Endothelial cell of umbilical vein (primary cell): ENCODE results near the gene MAP3K7CL. TPM values are rescaled to one million over a fixed set of nuclear protein-coding genes. Genes with fewer than 3 reads are reported as not detected.

Experiments
- BruUV-seq: library from RNA; stranded (reverse); fragments of 400-500 nt; replicated peaks from 2 replicates; lab custom pipeline; 2021; lab: Mats Ljungman, UMichigan
- CTCF ChIA-PET: fragments of 300-600, 350-600 bp; sonication (Branson Sonifier 250); formaldehyde crosslinking; loops from one replicate; lab custom pipeline; 2021; ENCODE audit warnings: antibody characterized with exemption, inconsistent platforms; lab: Charles Lee
- POLR2A ChIA-PET: fragments of 300-600, 350-600 bp; sonication (Branson Sonifier 250); formaldehyde crosslinking; loops from one replicate; lab custom pipeline; 2021; ENCODE audit warnings: antibody characterized with exemption, inconsistent platforms; lab: Charles Lee
- DNase-seq: peaks from one replicate; pipeline ENCODE4 v3.0.0-alpha.2; 2011; ENCODE audit warnings: low read depth, low spot score
- FAIRE-seq: peaks from 2 replicates; lab custom pipeline; 2011; peaks lifted over from hg19 to GRCh38; lab: Jason Lieb, UNC
- H2AFZ ChIP-seq: 2 replicates; pipeline ENCODE4 v1.6.0; 2012; ENCODE audit warnings: low read depth, low read length, control low read depth, inconsistent platforms
- H3K27ac ChIP-seq: 2 replicates; pipeline ENCODE4 v1.5.1; 2011; ENCODE audit warnings: low read depth, mild to moderate bottlenecking, control low read depth, low read length, moderate library complexity; ENCODE audit not compliant: insufficient read depth
- H3K27me3 ChIP-seq, 2 experiments: 2 replicates each; pipeline versions ENCODE4 v1.6.0 to v1.6.1; 2011; ENCODE audit warnings: low read length in 2 of 2, mixed read lengths in 1 of 2; ENCODE audit not compliant: control insufficient read depth in 2 of 2, insufficient read depth in 2 of 2
- H3K36me3 ChIP-seq, 2 experiments: 2 replicates in 1 of 2; 3 replicates in 1 of 2; pipeline ENCODE4 v1.5.1; 2011; ENCODE audit warnings: low read length in 2 of 2, mild to moderate bottlenecking in 1 of 2, moderate library complexity in 1 of 2; ENCODE audit not compliant: control insufficient read depth in 2 of 2, insufficient read depth in 2 of 2; ENCODE audit errors: extremely low read depth in 1 of 2
- H3K4me1 ChIP-seq: 3 replicates; pipeline ENCODE4 v1.5.1; 2011; ENCODE audit warnings: mild to moderate bottlenecking, low read length; ENCODE audit not compliant: control insufficient read depth, insufficient read depth; ENCODE audit errors: extremely low read depth
- H3K4me2 ChIP-seq: 2 replicates; pipeline ENCODE4 v1.6.1; 2011; ENCODE audit warnings: low read length, control low read depth, mixed read lengths; ENCODE audit not compliant: insufficient read depth
- H3K4me3 ChIP-seq, 3 experiments: fragments of 200-600 bp in 1 of 3; sonication (generic), shearing (Covaris generic) in 1 of 3; replicated peaks in 1 of 3; 2 replicates each; pipeline ENCODE4 v1.5.1; 2011 to 2016; ENCODE audit warnings: control low read depth in 3 of 3, low read length in 3 of 3, mild to moderate bottlenecking in 2 of 3, inconsistent platforms in 1 of 3, low read depth in 1 of 3, moderate library complexity in 1 of 3; ENCODE audit not compliant: insufficient read depth in 1 of 3
- H3K79me2 ChIP-seq: 2 replicates; pipeline ENCODE4 v1.6.0; 2012; ENCODE audit warnings: low read length, inconsistent platforms; ENCODE audit not compliant: control insufficient read depth, insufficient read depth
- H3K9ac ChIP-seq: replicated peaks from 2 replicates; pipeline ENCODE3; 2011; ENCODE audit warnings: low read length, control low read depth; ENCODE audit not compliant: insufficient read depth; ENCODE audit errors: extremely low read depth
- H3K9me1 ChIP-seq: replicated peaks from 3 replicates; pipeline ENCODE4 v1.6.0; 2011; ENCODE audit warnings: mild to moderate bottlenecking, low read length; ENCODE audit not compliant: control insufficient read depth, insufficient read depth; ENCODE audit errors: extremely low read depth
- H3K9me3 ChIP-seq: replicated peaks from 2 replicates; pipeline ENCODE4 v1.5.1; 2012; ENCODE audit warnings: low read length, inconsistent platforms; ENCODE audit not compliant: control insufficient read depth, insufficient read depth
- H4K20me1 ChIP-seq: replicated peaks from 2 replicates; pipeline ENCODE3; 2011; ENCODE audit warnings: mild to moderate bottlenecking, low read length; ENCODE audit not compliant: control insufficient read depth, insufficient read depth; ENCODE audit errors: extremely low read depth
- EZH2 ChIP-seq: IDR thresholded peaks from 2 replicates; pipeline ENCODE4 v1.6.1; 2012; ENCODE audit warnings: borderline replicate concordance, low read depth, mild to moderate bottlenecking, moderate library complexity, low read length, inconsistent platforms; ENCODE audit not compliant: severe bottlenecking
- FOS ChIP-seq: IDR thresholded peaks from 2 replicates; pipeline ENCODE4 v1.6.1; 2011; ENCODE audit warnings: mild to moderate bottlenecking, low read length, moderate library complexity, borderline replicate concordance; ENCODE audit not compliant: insufficient read depth
- GATA2 ChIP-seq: IDR thresholded peaks from 2 replicates; pipeline ENCODE4 v1.7.0; 2011; ENCODE audit warnings: low read depth, mild to moderate bottlenecking, moderate library complexity, mixed read lengths, low read length; ENCODE audit not compliant: insufficient read length, insufficient read depth
- JUN ChIP-seq: IDR thresholded peaks from 2 replicates; pipeline ENCODE4 v1.6.1; 2011; ENCODE audit warnings: borderline replicate concordance, low read depth; ENCODE audit not compliant: insufficient read length, insufficient read depth
- MYC ChIP-seq: IDR thresholded peaks from one replicate; pipeline ENCODE4 v1.6.1; 2011; ENCODE audit warnings: mild to moderate bottlenecking, low read depth, low read length
- POLR2A ChIP-seq: IDR thresholded peaks from 2 replicates; pipeline ENCODE4 v1.6.1; 2012; ENCODE audit warnings: low read depth, mild to moderate bottlenecking, control low read depth, low read length
- POLR2AphosphoS5 ChIP-seq: IDR thresholded peaks from 2 replicates; pipeline ENCODE4 v1.6.1; 2012; ENCODE audit warnings: low read depth, mild to moderate bottlenecking, control low read depth, low read length, moderate library complexity; ENCODE audit not compliant: insufficient read depth
- dilution Hi-C: fragments of 300-500 bp; cut with MboI; formaldehyde crosslinking; loops from one replicate; pipeline ENCODE4 v1.15.0; 2019; ENCODE audit warnings: low sequenced_read_pairs; ENCODE audit not compliant: extremely low pct_ligation_motif_present
- intact Hi-C: fragments of 100-400 bp; cut with micrococcal nuclease; formaldehyde crosslinking; loops from one replicate; pipeline ENCODE4 v1.10.0; 2022
- polyA plus RNA-seq, 4 experiments: library from polyadenylated mRNA; depleted of rRNA in 3 of 4; stranded (reverse) in 3 of 4; unstranded in 1 of 4; fragments of >200 nt; gene quantifications; 2 replicates each; pipeline versions ENCODE4 v1.2.1 to v1.2.3, GENCODE V29; 2011 to 2012; ENCODE audit warnings: missing spikeins in 1 of 4
- total RNA-seq: library from RNA; stranded (reverse); gene quantifications from 2 replicates; pipeline ENCODE4 v1.2.3, GENCODE V29; 2021
- TF ChIP-seq, protein P1 (sequence below): IDR thresholded peaks from 2 replicates; pipeline ENCODE4 v1.6.1; 2011; ENCODE audit not compliant: insufficient read depth, insufficient read length
- TF ChIP-seq, protein P2 (sequence below), 2 donors: IDR thresholded peaks; 1 replicate in 1 of 2; 2 replicates in 1 of 2; pipeline ENCODE4 v1.5.1; 2011; ENCODE audit warnings: low read length in 2 of 2, mild to moderate bottlenecking in 2 of 2, moderate library complexity in 2 of 2, control low read depth in 1 of 2, inconsistent platforms in 1 of 2, low read depth in 1 of 2; ENCODE audit not compliant: insufficient read depth in 1 of 2; ENCODE audit errors: extremely low read depth in 1 of 2

Gene MAP3K7CL
- total and polyA plus RNA-seq, 2 donors (not counting 3 experiments of a cell fraction or from before 2014, with no cell fraction given) = 6.1 to 8.1 TPM

DNA sequence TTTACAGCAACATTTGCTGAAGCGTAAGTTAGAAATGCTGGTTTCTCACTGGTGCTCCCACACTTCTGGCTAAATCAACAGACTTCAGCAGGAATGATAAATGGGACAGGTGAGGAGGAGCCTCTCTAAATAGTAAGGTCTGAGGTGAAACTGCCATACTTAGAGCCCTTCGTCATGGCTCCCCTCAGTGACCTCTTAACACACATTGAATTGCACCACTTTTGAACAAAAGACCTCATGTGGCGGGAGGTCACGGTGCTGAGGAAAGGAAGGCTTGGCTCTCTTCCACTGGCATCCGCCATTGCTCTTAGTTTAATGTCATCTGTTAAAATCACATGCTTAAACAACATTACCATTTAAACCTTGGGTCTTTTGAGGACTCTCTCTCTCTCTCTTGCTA lies 3.4 kb downstream of the MAP3K7CL start:
- dilution Hi-C loops = no loop called here
- Histone ChIP-seq H4K20me1 (no peaks in the 10 kb centered on the region), H3K79me2 (no peaks in the 10 kb centered on the region), H3K9me1 (no peaks in the 10 kb centered on the region), H3K27me3 (no peaks in the 10 kb centered on the region), H2AFZ (no peak overlapping the region), H3K4me3 (no peak overlapping the region), H3K9ac (no peak overlapping the region), H3K9me3 (no peaks in the 10 kb centered on the region), H3K27ac (no peak overlapping the region), H3K4me1 (no peaks in the 10 kb centered on the region), H3K36me3 (no peaks in the 10 kb centered on the region), H3K4me2 (no peak overlapping the region)
- POLR2A ChIA-PET = no interaction called here
- intact Hi-C loops = no loop called here
- no peak for DNase-seq
- CTCF ChIA-PET = no interaction called here
- TF ChIP-seq JUN (no peak), POLR2A (no peak), FOS (no peak), GATA2 (no peak), POLR2AphosphoS5 (no peak), MYC (no peak), EZH2 (no peak)
- TF ChIP-seq, protein P1, sequence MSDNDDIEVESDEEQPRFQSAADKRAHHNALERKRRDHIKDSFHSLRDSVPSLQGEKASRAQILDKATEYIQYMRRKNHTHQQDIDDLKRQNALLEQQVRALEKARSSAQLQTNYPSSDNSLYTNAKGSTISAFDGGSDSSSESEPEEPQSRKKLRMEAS = no peak
- TF ChIP-seq, protein P2, sequence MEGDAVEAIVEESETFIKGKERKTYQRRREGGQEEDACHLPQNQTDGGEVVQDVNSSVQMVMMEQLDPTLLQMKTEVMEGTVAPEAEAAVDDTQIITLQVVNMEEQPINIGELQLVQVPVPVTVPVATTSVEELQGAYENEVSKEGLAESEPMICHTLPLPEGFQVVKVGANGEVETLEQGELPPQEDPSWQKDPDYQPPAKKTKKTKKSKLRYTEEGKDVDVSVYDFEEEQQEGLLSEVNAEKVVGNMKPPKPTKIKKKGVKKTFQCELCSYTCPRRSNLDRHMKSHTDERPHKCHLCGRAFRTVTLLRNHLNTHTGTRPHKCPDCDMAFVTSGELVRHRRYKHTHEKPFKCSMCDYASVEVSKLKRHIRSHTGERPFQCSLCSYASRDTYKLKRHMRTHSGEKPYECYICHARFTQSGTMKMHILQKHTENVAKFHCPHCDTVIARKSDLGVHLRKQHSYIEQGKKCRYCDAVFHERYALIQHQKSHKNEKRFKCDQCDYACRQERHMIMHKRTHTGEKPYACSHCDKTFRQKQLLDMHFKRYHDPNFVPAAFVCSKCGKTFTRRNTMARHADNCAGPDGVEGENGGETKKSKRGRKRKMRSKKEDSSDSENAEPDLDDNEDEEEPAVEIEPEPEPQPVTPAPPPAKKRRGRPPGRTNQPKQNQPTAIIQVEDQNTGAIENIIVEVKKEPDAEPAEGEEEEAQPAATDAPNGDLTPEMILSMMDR (IDR thresholded peaks at IDR 0.05; ENCODE audit: extremely low read depth in 1 of 2, insufficient read depth in 1 of 2, low read depth in 1 of 2, low read length in 2 of 2) = no peak
- no peak for FAIRE-seq
- no TSS peak for BruUV-seq
